Activated T-helper 1 cell treated with anti-CD3 and anti-CD28 coated beads, Interleukin-12 subunit alpha, Interleukin-12 subunit beta, Interleukin-2, Interleukin-4 antibody, amounts not matched to agents 30 ng/mL and 10 ng/mL and 1 ng/mL, durations not matched to agents 14 hours and 24 hours and 36 hours (primary cell): ENCODE measurements around the gene PLCXD3. TPM values are rescaled to one million over a fixed set of nuclear protein-coding genes. Genes with fewer than 3 reads are reported as not detected.
"Not testable (repeated sequence)": the region's sequence is repeated elsewhere in the genome, so short reads cannot be mapped to it uniquely, and the experiment has no call there.

ENCODE experiments used
- DNase-seq: peaks from one replicate; pipeline ENCODE4 v3.0.0; 2021; ENCODE audit warnings: low spot score
- H3K27ac Mint-ChIP-seq: one replicate; pipeline ENCODE4 v1.8.0; 2021; ENCODE audit warnings: mild to moderate bottlenecking, mixed read lengths
- H3K27me3 Mint-ChIP-seq: one replicate; pipeline ENCODE4 v1.8.0; 2022; ENCODE audit warnings: mild to moderate bottlenecking, moderate library complexity, mixed read lengths; ENCODE audit not compliant: insufficient read depth
- H3K36me3 Mint-ChIP-seq: one replicate; pipeline ENCODE4 v1.8.0; 2021; ENCODE audit warnings: low read depth, mixed read lengths
- H3K4me1 Mint-ChIP-seq: one replicate; pipeline ENCODE4 v1.8.0; 2021; ENCODE audit warnings: low read depth, mixed read lengths
- H3K4me3 Mint-ChIP-seq: one replicate; pipeline ENCODE4 v1.8.0; 2021; ENCODE audit warnings: mild to moderate bottlenecking, moderate library complexity, mixed read lengths
- H3K9me3 Mint-ChIP-seq: one replicate; pipeline ENCODE4 v1.8.0; 2021; ENCODE audit warnings: mixed read lengths
- intact Hi-C: fragments of 100-400 bp; cut with micrococcal nuclease; formaldehyde crosslinking; loops from one replicate; pipeline ENCODE4 v1.15.1; 2024
- total RNA-seq: library from RNA; stranded (reverse); gene quantifications from 2 replicates; pipeline ENCODE4 v1.2.3, GENCODE V29; 2022

PLCXD3 gene
- total RNA-seq, 1 donor from 2014 or later, result not detected

- no peak overlapping the region for H3K4me3 Mint-ChIP-seq
- DNase-seq, result no peak
- intact Hi-C loops, result no loop called here
- H3K27me3 Mint-ChIP-seq, result no peaks in the 10 kb centered on the region
- no peaks in the 10 kb centered on the region for H3K4me1 Mint-ChIP-seq
- no peaks in the 10 kb centered on the region for H3K36me3 Mint-ChIP-seq
- no peaks in the 10 kb centered on the region for H3K9me3 Mint-ChIP-seq
- no peak overlapping the region for H3K27ac Mint-ChIP-seq
These were observed 7.5 kb upstream of the PLCXD3 start for GRCh38 chr5:41517909-41518308.

GRCh38 chr5:41511241-41511640 is 840 bp upstream of the PLCXD3 start:
- DNase-seq, result no peak
- no peaks in the 10 kb centered on the region for H3K36me3 Mint-ChIP-seq
- no peaks in the 10 kb centered on the region for H3K9me3 Mint-ChIP-seq
- intact Hi-C loops, result no loop called here
- H3K4me3 Mint-ChIP-seq, result no peak overlapping the region
- peaks cover 21% of the 10 kb centered on the region for H3K27me3 Mint-ChIP-seq
- H3K4me1 Mint-ChIP-seq, result no peaks in the 10 kb centered on the region
- H3K27ac Mint-ChIP-seq, result no peak overlapping the region

- Mint-ChIP-seq H3K36me3 (no peaks in the 10 kb centered on the region), H3K27ac (no peak overlapping the region), H3K4me1 (no peaks in the 10 kb centered on the region), H3K4me3 (no peak overlapping the region), H3K27me3 (peaks cover 21% of the 10 kb centered on the region), H3K9me3 (no peaks in the 10 kb centered on the region)
- intact Hi-C loops, result no loop called here
- no peak for DNase-seq
These were observed 814 bp downstream of the PLCXD3 start for GRCh38 chr5:41509399-41510175.

GRCh38 chr5:41508696-41509398 is 1.6 kb downstream of the PLCXD3 start:
- H3K27me3 Mint-ChIP-seq, result peaks cover 21% of the 10 kb centered on the region

GRCh38 chr5:41508186-41508585 is 2.2 kb downstream of the PLCXD3 start:
- H3K4me1 Mint-ChIP-seq, result no peaks in the 10 kb centered on the region
- no peaks in the 10 kb centered on the region for H3K9me3 Mint-ChIP-seq
- intact Hi-C loops, result no loop called here
- no peak for DNase-seq
- H3K36me3 Mint-ChIP-seq, result no peaks in the 10 kb centered on the region
- H3K27me3 Mint-ChIP-seq, result peaks cover 21% of the 10 kb centered on the region
- no peak overlapping the region for H3K4me3 Mint-ChIP-seq
- H3K27ac Mint-ChIP-seq, result no peak overlapping the region

More at GRCh38 chr5:41508696-41509398, 1.6 kb downstream of the PLCXD3 start:
- Mint-ChIP-seq H3K36me3 (no peaks in the 10 kb centered on the region), H3K27ac (no peak overlapping the region), H3K4me3 (no peak overlapping the region), H3K4me1 (no peaks in the 10 kb centered on the region), H3K9me3 (no peaks in the 10 kb centered on the region)
- intact Hi-C loops, result no loop called here
- no peak for DNase-seq

GRCh38 chr5:41507501-41507900 is 2.9 kb downstream of the PLCXD3 start:
- no peak overlapping the region for H3K27ac Mint-ChIP-seq
- H3K4me3 Mint-ChIP-seq, result no peak overlapping the region
- H3K9me3 Mint-ChIP-seq, result no peaks in the 10 kb centered on the region
- intact Hi-C loops, result no loop called here
- DNase-seq, result no peak
- H3K36me3 Mint-ChIP-seq, result no peaks in the 10 kb centered on the region
- peaks cover 21% of the 10 kb centered on the region for H3K27me3 Mint-ChIP-seq
- no peaks in the 10 kb centered on the region for H3K4me1 Mint-ChIP-seq

- H3K36me3 Mint-ChIP-seq, result no peaks in the 10 kb centered on the region
- intact Hi-C loops, result no loop called here
- H3K27ac Mint-ChIP-seq, result no peak overlapping the region
- no peaks in the 10 kb centered on the region for H3K27me3 Mint-ChIP-seq
- H3K4me3 Mint-ChIP-seq, result no peak overlapping the region
- no peaks in the 10 kb centered on the region for H3K4me1 Mint-ChIP-seq
- no peak for DNase-seq
- no peaks in the 10 kb centered on the region for H3K9me3 Mint-ChIP-seq
These were observed 6.5 kb downstream of the PLCXD3 start for GRCh38 chr5:41503860-41504259.

- no peaks in the 10 kb centered on the region for H3K4me1 Mint-ChIP-seq
- H3K27me3 Mint-ChIP-seq, result no peaks in the 10 kb centered on the region
- H3K9me3 Mint-ChIP-seq, result no peaks in the 10 kb centered on the region
- no peak overlapping the region for H3K27ac Mint-ChIP-seq
- H3K4me3 Mint-ChIP-seq, result no peak overlapping the region
- intact Hi-C loops, result no loop called here
- DNase-seq, result no peak
- H3K36me3 Mint-ChIP-seq, result no peaks in the 10 kb centered on the region
These were observed 7.1 kb downstream of the PLCXD3 start for GRCh38 chr5:41503310-41503709.

GRCh38 chr5:41493490-41494126 is 16.8 kb downstream of the PLCXD3 start:
- H3K9me3 Mint-ChIP-seq, H3K4me1 Mint-ChIP-seq, H3K27ac Mint-ChIP-seq, intact Hi-C loops, DNase-seq, H3K27me3 Mint-ChIP-seq, H3K36me3 Mint-ChIP-seq, H3K4me3 Mint-ChIP-seq: not testable (repeated sequence)

GRCh38 chr5:41485533-41485932 is 24.9 kb downstream of the PLCXD3 start:
- no peak for DNase-seq
- Mint-ChIP-seq H3K27ac (no peak overlapping the region), H3K4me3 (no peak overlapping the region), H3K27me3 (no peaks in the 10 kb centered on the region), H3K4me1 (no peaks in the 10 kb centered on the region), H3K9me3 (peaks cover 3% of the 10 kb centered on the region), H3K36me3 (no peaks in the 10 kb centered on the region)
- intact Hi-C loops, result no loop called here

GRCh38 chr5:41482715-41483114 is 27.7 kb downstream of the PLCXD3 start:
- no peak for DNase-seq
- intact Hi-C loops, result no loop called here
- Mint-ChIP-seq H3K27me3 (no peaks in the 10 kb centered on the region), H3K4me3 (no peak overlapping the region), H3K4me1 (no peaks in the 10 kb centered on the region), H3K36me3 (no peaks in the 10 kb centered on the region), H3K9me3 (peaks cover 3% of the 10 kb centered on the region), H3K27ac (no peak overlapping the region)

GRCh38 chr5:41482173-41482572 is 28.2 kb downstream of the PLCXD3 start:
- Mint-ChIP-seq H3K9me3 (no peaks in the 10 kb centered on the region), H3K4me1 (no peaks in the 10 kb centered on the region), H3K4me3 (no peak overlapping the region), H3K27me3 (no peaks in the 10 kb centered on the region), H3K27ac (no peak overlapping the region), H3K36me3 (no peaks in the 10 kb centered on the region)
- intact Hi-C loops, result no loop called here
- DNase-seq, result no peak

GRCh38 chr5:41471571-41472208 is 38.7 kb downstream of the PLCXD3 start:
- intact Hi-C loops, H3K27ac Mint-ChIP-seq, DNase-seq, H3K27me3 Mint-ChIP-seq, H3K36me3 Mint-ChIP-seq, H3K4me3 Mint-ChIP-seq, H3K4me1 Mint-ChIP-seq: not testable (repeated sequence)
- peaks cover 14% of the 10 kb centered on the region for H3K9me3 Mint-ChIP-seq
